HG02870 (cell line): ENCODE measurements around the gene RPAP3.
A peak's percentile ranks its signal among the peaks of the same experiment; 100 is the strongest.

ENCODE experiments used
- ATAC-seq: cut with Tn5 transposase; IDR thresholded peaks from one replicate; pipeline ENCODE4 v1.9.1; 2021; ENCODE audit warnings: mild to moderate bottlenecking, moderate library complexity; ENCODE audit not compliant: unreplicated experiment

RPAP3 gene

DNA sequence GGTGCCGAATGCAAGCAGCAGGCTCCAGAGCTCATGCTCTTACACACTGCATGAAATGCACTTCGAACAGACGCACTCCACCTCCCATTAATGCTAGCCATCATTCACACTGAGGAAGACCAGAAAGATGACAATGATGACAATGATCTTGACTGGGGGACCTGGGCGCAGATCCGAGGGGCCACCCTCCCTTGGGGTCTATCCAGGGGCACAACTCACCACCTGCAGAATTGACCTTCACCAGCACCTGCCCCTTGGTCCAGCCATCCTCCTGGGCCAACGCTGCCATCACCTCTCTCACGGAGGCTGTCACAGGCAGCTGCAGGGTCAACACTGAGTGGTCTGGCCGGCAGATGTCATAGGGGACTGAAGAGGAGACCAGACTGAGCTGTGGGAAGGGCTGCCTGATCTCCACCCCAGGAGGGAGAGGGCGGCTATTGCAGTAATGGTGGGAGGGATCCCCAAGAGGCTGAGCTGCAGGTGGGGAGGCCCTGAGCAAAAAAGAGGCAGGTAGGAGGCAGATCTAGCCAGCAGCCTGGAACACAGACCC lies 37.6 kb upstream of the RPAP3 start:
- no peak for ATAC-seq

DNA sequence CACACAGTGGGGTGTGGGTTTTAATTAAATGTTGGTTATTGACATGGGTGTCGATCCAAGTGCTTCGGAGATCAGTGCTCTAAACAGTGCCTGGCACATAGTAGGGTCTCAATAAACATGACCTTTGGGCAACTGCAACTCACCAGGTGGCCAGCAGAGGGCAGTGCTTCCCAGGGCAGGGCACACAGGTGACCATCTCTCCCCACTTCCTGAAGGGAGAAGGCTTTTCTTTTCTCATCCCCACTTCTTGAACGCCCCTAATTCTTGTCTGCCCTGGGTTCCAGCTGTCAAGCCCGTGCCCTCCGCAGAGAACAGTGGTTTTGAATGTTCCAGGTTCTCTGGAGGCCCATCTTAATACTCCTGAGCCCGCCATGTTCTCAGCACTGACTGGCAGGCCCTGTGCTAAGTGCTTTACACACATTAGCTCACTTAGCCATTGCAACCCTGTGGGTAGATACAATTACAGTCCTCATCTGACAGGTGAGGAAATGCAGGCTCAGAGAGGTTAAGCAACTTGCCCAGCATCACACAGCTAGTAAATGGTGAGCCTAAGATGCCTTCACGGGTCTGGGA lies 36.5 kb upstream of the RPAP3 start:
- no peak for ATAC-seq

DNA sequence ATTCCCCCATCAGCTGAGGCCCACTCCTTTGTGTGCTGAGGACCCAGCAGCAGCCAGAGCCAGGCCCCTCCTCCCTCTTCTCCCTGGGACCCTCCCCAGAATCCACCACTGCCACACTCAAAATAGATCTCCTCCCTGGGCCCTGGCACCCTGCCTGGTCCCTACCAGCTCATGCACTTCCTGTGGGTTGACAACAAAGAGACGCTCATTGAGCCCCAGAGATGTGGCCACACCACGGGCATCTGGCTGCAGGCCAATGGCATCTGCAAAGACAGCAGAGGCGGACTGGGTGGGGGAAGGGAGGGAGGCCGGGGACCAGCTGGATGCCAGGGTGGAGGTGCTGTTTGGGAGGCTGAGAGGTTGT lies 35.5 kb upstream of the RPAP3 start:
- ATAC-seq = no peak

DNA sequence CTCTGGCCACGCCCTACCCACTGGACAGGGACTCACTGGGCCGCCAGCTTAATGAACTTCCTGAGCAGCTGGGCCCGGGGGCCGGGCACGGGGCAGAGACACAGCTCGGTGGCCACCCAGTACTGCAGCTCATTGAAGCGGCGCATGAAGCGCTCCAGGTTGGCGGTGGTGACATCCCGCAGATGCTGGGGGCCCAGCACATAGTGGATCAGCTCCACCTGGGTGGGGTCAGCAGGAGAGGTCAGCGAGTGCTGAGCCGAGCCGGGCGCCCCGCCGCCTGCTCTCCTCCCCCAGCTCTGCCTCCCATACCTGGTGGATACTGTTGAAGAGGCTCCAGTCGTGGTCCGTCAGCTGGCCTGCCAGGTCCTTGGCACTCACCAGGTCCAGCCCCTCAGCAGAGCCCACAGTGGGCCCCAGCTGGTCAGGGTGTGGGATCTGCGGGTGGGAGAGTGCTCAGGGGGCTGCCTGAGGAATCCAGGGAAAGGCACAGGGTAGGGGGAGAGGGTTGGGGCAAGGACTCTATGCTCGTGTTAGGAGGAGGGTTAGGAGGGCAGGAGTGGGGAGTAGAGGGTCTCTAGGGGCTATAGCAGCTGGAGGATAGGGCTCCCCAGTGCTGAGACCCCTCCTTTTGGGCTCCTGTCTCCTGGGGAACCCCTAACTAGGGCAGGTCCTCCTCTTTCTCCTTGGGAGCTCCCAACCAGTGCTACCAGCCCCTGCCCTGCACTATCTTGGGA lies 34.9 kb upstream of the RPAP3 start:
- ATAC-seq = peak; percentile 30

DNA sequence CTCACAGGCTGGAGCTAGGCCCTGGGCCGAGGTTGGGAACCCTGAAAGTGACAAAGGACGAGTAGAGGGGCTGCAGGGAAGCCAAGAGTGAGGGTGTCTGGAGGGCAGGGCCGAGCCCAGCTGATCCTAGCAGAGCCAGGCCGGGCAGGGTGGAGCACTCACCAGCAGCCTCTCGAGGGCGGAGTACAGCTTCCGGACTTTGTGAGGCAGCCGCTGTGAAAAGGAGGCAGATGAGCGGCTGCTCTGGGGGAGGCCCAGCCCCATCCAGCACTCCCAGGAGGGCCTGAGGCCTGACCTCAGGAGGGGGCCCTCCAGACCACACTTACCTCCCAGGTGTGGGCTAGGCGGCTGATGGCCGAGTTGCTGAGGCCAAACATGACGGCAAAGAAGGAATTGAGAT lies 34.1 kb upstream of the RPAP3 start:
- peak; percentile 47 for ATAC-seq

DNA sequence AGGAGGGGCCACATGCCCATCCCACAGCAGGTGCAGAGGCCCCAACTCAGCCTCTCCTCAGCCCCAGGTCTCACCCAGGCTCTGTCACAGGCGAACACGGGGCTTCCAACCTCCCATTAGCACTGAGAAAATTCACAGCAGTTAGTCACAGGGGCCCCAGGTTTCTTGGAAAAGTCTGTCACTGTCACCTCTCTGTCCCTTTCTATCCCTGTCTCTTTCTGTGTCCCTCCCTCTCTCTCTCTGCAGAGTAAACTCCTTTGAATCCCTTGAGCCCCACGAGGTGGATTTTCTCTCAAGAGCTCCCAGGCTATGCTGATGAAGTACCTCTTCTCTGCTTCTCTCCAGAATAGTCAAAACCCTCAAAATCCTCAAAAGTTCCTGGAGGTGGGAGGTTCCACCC lies 33.5 kb upstream of the RPAP3 start:
- ATAC-seq = no peak

DNA sequence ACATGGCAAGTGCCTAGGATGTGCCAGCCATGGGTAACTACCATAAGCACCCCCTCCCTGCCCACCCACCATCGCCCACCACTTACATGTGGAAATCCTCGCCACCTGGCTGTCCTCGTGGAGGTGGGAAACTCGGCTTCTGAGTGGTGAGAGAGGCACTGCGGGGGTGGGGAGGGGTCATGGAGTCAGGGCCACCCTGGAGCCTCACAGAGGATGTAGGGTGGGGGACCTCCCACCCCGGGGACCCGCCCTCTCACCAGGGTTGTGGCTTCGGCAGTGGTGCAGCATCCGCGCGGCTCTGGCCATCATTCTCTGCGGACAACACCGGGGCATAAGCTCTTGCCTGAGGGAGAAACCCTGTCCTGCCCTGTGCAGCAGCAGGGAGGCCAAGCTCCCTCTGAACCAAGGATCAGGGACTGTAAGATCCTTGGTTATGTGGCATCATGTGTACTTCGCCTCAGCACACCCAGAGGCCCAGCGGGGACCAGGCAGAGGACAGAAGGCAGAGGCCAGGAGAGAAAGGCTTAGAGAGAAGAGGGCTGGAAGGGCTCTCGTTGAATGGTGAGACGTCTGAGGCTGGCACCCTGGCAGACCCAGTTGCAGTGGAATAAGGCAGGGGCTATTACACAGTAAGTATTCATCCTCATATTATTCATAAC lies 32.2 kb upstream of the RPAP3 start:
- no peak for ATAC-seq

DNA sequence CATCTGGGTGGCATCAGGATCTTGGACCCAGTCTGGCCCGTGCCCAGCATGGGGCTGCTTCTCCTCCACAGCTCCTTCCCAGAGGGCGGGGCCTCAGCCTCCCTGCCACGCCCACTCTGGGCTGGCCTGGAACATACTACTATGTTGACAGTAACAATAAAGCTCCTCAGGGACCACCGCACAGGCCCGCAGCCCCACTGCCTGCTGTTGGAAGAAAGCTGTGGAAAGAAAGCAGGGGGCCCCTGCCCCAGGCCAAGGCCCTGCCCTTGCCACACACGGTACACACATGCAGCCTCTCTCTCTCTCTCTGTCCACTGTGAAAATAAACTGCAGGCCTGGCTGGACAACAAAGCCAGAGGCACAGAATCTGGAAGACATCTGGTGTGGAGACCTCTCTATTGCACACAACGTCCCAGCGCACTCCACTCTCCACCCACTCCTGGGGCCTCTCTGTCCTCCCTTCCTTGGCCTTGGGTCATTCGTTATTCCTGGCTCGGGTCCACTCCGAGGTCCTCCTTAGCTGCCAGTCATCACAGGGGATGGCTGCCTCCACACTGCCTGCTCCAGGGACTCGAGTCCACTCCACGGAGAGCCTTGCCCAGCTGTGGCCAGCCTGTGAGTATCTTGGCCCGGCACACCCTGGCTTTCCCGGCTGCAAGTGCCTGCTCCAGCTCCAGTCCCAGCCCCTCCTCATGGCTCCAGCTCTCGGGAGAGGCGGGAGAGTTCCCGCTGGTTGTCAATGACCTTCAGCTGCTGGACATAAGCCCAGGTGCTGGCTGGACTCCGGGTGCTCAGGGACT lies 31.2 kb upstream of the RPAP3 start:
- no peak for ATAC-seq

DNA sequence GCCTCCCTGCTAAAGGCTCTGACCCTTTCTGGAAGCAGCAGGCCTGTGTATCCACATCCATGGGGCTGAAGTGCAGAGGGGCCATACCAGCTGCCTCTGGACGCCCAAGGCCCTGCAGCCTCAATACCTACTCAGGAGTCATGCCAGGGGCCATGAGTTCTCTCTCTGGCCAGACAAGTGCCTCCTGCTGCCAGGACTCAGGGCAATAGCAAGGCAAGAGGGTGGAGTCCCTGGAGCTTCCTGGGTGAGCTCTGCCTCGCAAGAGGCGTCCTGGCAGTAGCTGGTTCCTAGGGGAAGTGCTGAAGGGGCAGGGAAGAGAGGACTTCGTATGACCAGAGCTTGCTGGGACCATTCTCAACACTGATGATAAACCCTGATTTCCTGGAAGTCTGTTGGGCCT lies 30.4 kb upstream of the RPAP3 start:
- ATAC-seq = no peak

DNA sequence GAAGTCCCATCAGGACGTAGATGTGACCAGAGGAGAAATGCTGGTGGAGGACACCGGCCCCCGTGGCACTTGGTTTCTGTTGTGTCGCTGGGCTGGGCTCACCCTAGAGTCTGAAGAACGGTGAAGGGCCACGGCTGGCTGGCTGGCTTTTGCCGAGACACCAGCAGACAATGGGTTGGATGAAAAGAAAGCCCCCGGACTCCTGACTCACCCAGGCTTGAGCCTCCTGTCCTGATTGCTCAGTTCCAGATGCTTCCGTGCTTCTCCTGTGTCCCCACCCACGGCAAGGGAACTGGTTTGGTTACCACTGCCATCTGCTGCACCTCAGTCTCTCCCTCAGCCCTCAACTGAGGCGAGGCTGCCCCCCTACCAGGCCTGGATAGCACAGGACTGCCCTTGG lies 29.8 kb upstream of the RPAP3 start:
- ATAC-seq = no peak

DNA sequence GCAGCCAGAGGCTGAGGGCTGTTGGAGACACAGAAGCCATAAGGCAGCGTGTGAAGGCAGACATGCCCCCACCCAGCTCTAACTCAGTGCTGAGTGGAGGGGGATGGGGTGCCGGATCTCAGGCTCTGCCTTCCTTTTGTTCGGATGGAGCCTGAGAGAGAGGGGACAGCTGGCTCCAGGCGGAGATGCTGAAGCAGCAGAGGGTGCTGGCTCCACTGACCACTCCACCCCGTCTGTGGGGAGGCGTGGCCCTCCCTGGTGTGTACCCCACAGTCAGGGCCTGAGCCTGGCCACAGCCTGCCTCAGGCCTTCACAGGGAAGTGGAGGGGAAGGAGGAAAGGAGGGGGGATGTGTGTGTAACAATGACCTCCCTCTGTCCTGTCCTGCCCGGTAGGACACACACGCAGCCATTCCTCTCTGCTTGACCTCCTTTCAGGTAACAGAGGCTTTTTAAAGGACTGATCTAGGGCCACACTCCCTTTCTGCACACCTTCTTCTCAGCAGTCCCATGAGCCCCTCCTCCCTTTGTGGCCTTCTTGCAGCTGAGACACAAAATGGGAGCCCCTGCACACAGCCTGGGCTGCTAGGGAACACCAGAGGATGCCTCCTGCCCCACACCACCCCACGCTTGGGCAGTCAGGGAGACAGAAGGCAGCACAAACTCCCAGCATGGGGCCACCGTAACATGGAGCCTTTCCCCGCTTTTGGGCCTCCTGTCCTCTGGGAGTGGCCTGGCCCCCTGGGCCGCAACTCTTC lies 29.1 kb upstream of the RPAP3 start:
- no peak for ATAC-seq

DNA sequence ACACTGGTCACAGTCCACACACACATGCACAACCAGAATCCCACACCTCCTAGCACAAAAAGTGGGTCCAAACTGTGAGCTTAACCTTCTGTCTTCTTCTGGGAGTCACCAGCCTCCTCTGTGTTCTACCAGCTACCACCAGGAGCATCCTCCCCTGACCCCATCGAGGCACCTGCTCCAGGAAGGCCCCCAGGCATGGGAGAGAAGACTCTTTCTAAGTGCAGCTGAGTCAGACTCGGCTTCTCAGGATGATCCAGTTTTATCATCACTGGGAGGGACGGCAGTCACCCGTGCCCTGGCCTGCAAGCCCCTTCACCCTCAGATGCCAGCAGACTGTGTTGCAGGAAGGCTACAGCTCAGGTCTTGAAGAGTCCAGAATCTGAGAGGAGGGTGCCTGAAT lies 27.3 kb upstream of the RPAP3 start:
- ATAC-seq = no peak

DNA sequence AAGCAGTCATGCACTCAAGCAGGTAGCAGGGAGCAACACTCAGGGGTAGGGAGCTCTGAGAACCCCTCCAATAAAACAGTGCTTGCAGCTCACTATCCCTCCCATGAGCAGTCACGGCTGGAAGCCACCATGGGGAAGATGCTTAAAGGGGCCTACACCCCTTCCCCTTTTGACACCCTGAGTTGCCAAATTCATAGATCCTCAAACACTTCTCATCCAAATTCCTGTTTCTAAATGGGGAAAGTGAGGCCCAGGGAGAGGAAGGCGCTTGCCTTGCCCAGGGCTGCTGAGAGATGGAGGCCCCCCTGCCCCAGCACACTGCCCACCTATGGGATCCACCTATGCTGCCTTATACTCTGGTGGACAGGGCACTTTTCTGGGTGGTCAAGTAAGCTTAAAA lies 26.7 kb upstream of the RPAP3 start:
- ATAC-seq = no peak

DNA sequence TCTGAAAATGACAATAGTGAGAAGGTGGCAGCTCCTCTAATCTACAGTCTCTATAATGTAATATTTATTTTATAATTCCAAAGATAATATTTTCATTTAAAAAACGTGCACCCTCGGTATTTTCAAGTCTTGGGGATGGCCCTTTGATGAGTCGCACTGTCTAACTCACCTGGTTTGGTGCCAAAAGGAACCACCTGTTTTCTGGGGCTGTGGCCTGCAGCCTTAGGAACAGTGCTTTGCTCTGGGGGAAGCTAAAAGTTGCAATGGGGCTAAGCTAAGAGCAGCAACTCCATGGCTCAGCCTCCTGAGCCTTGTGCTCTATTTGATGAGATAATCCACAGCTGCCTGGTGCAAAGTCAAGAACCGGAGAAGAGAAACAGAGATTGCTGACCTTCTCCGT lies 25.9 kb upstream of the RPAP3 start:
- no peak for ATAC-seq

DNA sequence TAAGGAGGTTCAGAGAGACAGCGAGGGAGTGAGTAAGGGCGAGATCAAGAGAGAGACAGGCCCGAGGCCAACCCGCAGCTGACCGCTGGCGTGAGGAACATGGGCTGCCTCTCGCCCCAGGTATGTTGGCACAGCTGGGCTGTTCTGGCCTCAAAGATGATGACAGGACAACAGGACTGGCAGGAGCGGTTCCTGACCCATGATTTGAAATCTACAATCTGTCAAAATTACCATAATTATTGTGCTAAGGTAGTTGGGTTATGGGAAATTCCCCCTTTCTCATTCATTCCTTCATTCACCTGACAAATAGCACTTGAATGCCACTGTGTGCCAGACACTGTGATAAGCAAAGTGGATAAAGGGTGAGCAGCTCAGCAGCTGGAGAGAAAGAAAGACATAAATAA lies 24.5 kb upstream of the RPAP3 start:
- no peak for ATAC-seq

DNA sequence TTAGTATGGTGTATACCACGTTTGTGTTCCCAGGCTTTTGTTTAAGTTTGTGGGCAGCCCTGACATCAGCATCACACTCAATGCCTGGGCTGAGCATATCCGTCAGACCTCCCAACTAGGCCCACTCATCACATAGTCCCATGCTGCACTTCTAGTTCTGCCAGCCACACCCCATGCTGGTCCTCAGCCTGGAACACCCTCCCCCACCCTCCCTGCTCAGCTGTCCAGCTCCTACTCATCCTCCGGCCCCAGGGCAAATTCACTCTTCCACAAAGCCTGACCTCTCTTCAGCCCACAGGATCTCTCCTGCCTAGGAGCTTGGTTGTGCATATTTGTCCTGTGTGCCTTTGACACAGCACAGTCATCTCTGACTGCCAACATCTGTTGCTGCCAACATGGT lies 23.4 kb upstream of the RPAP3 start:
- no peak for ATAC-seq

DNA sequence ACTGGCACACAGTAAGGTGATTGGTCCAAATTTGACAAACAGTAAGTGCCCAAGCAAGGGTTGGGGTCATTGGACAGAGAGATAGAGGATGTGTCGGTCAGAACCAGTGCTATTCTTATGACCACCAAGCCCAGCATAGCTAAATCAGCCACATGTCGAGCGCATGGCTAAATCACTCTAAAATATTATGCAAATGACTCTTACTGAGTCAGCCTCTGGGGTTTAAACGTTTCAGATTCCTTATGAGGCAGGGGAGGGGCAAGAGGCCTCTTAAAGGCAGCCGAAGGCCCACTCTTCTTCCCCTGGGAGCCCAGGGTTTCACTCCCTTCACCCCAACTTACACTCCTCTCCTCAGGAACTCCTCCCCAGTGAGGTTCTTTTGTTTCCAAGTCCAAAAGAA lies 20.1 kb upstream of the RPAP3 start:
- ATAC-seq = peak; percentile 67

DNA sequence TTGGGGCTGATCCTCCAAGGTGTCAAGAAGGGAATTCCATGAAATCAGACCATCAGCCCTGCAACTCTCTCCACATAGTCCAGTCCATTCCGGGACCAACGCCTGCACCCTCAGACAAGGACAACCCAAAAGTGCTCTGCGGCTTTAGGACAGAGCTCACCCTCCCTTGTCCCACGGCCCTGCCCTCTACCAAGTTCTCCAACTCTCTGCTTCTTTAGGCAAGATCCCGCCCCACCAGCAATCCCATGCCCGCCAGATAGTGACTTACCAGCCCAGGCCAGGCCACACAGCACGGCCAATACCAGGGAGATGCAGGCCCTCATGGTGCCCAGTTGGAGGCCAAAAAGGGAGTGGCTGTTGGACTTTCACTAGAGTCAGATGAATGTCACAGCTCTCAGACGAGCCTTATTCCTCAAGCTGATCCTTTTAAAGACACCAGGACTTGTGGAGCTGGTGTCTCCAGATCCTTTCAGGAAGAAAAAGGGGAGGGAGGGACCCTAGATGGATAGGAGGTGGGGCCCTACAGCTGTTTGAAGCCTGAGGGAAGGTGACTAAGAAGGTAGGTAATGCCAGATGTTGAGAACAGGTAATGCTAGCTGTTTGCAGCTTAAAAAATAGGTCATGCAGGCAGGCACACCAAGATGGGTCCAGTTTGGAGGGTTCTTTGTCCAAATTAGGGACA lies 19.4 kb upstream of the RPAP3 start, which contains the start of gene ENDOU:
Gene ENDOU (minus strand): TSS at position 400 of the 682 bp plus-strand sequence. CDS start 77 bp downstream, at position 323.
- ATAC-seq = no peak

DNA sequence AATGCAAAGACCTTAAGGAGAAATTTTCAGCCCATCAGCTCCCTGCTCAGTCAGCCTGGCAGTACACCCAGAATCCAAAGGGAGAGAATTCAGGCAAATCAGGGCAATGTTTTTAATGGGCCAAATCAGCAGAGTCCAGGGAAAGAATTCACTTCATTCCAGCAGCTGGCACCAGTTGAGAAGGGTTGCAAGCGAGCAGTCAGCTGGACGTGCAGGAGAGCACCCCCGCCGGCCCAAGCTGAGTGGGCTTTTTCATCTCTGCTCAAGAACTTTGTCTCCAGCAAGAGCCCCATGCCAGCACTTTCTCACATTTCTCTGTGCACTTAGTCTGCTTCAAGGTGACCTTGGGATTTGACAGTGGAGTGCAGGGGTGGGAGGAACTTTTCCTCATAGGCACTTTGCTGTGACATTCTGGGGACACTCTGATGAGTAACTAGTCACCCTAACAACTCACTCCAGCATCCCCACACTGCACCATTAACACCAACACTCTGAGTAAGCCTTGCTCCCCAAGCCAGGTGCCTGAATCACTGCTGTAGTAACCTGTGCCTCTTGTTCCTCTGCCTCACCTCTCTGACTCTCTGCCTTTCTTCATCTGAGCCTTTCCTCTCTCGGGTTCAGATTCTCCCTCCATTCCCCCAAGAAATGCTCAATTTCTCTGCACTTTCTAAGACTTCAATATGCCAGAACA lies 17.3 kb upstream of the RPAP3 start:
- ATAC-seq = no peak
